IPS-NIHi7 (cell line): ENCODE measurements around the gene NTSR2.

Experiments
- DNase-seq: peaks from one replicate; pipeline ENCODE4 v3.0.0; 2012; ENCODE audit warnings: mixed read lengths; ENCODE audit errors: extremely low spot score

Gene NTSR2

GRCh38 chr2:11628675-11629074 is 41.3 kb downstream of the NTSR2 start:
- no peak for DNase-seq

- DNase-seq, result no peak
Measured at GRCh38 chr2:11625671-11626070, 44.3 kb downstream of the NTSR2 start.

- DNase-seq, result no peak
Measured at GRCh38 chr2:11624893-11625292, 45.1 kb downstream of the NTSR2 start.

GRCh38 chr2:11622611-11623010 is 47.4 kb downstream of the NTSR2 start:
- DNase-seq, result no peak

- no peak for DNase-seq
Measured at GRCh38 chr2:11621410-11621809, 48.6 kb downstream of the NTSR2 start.

- no peak for DNase-seq
Measured at GRCh38 chr2:11618708-11619062, 51.3 kb downstream of the NTSR2 start.

GRCh38 chr2:11617984-11618707 is 51.8 kb downstream of the NTSR2 start:
- DNase-seq, result no peak

GRCh38 chr2:11617527-11617926 is 52.5 kb downstream of the NTSR2 start:
- DNase-seq, result no peak

GRCh38 chr2:11616851-11617415 is 53.1 kb downstream of the NTSR2 start:
- DNase-seq, result no peak

- no peak for DNase-seq
Measured at GRCh38 chr2:11616097-11616687, 53.8 kb downstream of the NTSR2 start.

GRCh38 chr2:11615209-11615608 is 54.8 kb downstream of the NTSR2 start:
- DNase-seq, result no peak

- no peak for DNase-seq
Measured at GRCh38 chr2:11613297-11613696, 56.7 kb downstream of the NTSR2 start.

- DNase-seq, result no peak
Measured at GRCh38 chr2:11612553-11613215, 57.3 kb downstream of the NTSR2 start.

- no peak for DNase-seq
Measured at GRCh38 chr2:11611251-11611650, 58.7 kb downstream of the NTSR2 start.

- DNase-seq, result no peak
Measured at GRCh38 chr2:11610624-11611242, 59.3 kb downstream of the NTSR2 start.
